ENCODE results near the gene LRRC45.

GRCh38 chr17:82062984-82063368, 39.9 kb downstream of the LRRC45 start:
- no peak for TF ChIP-seq CTCF (IDR thresholded peaks at IDR 0.05; ENCODE audit: low read depth, low read length)
- no peak for TF ChIP-seq EZH2phosphoT487 (IDR thresholded peaks at IDR 0.05; ENCODE audit: low read depth)
